Transverse colon (tissue), 4 donors: Measurements from ENCODE around the gene DPAGT1.

Source experiments
- EP300 ChIP-seq: sonication (generic); formaldehyde crosslinking; IDR thresholded peaks from one replicate; pipeline ENCODE4 v1.6.1; 2017; ENCODE audit warnings: antibody characterized with exemption, low read depth
- POLR2A ChIP-seq: fragments of 450-650 bp; IDR thresholded peaks from one replicate; pipeline ENCODE4 v1.6.1; 2016; ENCODE audit warnings: antibody characterized with exemption, mild to moderate bottlenecking, moderate library complexity
- POLR2AphosphoS5 ChIP-seq, 3 donors: sonication (generic); formaldehyde crosslinking; IDR thresholded peaks; one replicate each; pipeline ENCODE4 v1.6.1; 2016; ENCODE audit warnings: antibody characterized with exemption in 3 of 3
- TF ChIP-seq, protein P1 (sequence below), 5 experiments: fragments of 200-600 bp in 3 of 5; fragments of 450-650 bp in 2 of 5; sonication (generic) in 3 of 5; IDR thresholded peaks; 1 replicate in 2 of 5; 2 replicates in 3 of 5; pipeline ENCODE4 v1.5.1; 2016 to 2017; ENCODE audit warnings: antibody characterized with exemption in 5 of 5, inconsistent platforms in 3 of 5, mild to moderate bottlenecking in 2 of 5, moderate library complexity in 1 of 5

DNA sequence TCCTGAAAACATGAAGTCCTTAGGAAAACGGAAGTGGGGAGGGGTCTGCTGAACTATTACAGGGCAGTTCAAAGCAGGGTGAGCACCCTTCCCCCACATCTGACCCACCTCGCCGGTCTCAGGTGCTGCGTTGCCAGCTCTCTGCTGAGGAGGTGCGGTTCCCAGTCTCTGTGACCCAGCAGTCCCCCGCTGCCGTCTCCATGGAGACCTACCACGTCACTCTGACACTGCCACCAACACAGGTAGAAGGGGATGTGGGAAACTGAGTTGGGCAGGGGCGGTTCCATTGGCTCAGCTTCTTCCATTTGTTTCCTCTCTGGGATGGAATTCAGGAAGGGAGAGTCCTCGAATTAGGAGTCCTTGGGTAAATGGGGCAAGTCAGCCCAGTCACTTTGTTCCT is 8.8 kb upstream of the DPAGT1 start:
- TF ChIP-seq, protein P1, sequence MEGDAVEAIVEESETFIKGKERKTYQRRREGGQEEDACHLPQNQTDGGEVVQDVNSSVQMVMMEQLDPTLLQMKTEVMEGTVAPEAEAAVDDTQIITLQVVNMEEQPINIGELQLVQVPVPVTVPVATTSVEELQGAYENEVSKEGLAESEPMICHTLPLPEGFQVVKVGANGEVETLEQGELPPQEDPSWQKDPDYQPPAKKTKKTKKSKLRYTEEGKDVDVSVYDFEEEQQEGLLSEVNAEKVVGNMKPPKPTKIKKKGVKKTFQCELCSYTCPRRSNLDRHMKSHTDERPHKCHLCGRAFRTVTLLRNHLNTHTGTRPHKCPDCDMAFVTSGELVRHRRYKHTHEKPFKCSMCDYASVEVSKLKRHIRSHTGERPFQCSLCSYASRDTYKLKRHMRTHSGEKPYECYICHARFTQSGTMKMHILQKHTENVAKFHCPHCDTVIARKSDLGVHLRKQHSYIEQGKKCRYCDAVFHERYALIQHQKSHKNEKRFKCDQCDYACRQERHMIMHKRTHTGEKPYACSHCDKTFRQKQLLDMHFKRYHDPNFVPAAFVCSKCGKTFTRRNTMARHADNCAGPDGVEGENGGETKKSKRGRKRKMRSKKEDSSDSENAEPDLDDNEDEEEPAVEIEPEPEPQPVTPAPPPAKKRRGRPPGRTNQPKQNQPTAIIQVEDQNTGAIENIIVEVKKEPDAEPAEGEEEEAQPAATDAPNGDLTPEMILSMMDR (IDR thresholded peaks at IDR 0.05), result no peak
- TF ChIP-seq POLR2AphosphoS5 (IDR thresholded peaks at IDR 0.05), result no peak
- no peak for TF ChIP-seq POLR2A
- no peak for TF ChIP-seq EP300
